SK-N-SH treated with all-trans-retinoic acid at 6 μM for 48 hours (cell line): ENCODE results near the gene ADARB2.

ENCODE experiments used
- ISL1 ChIP-seq: fragments of 250-450 bp; sonication (Bioruptor Pico); IDR thresholded peaks from 2 replicates; pipeline ENCODE4 v2.1.2; 2022; ENCODE audit warnings: mild to moderate bottlenecking, moderate library complexity
- ZFP30 ChIP-seq: fragments of 450-650 bp; formaldehyde crosslinking; IDR thresholded peaks from 2 replicates; pipeline ENCODE4 v1.5.0; 2022; ENCODE audit warnings: mild to moderate bottlenecking, moderate library complexity
- TF ChIP-seq, protein P1 (sequence below): fragments of 250-450 bp; sonication (Bioruptor Pico); IDR thresholded peaks from 2 replicates; pipeline ENCODE4 v1.8.0; 2020; ENCODE audit warnings: mild to moderate bottlenecking, moderate library complexity, borderline replicate concordance

DNA sequence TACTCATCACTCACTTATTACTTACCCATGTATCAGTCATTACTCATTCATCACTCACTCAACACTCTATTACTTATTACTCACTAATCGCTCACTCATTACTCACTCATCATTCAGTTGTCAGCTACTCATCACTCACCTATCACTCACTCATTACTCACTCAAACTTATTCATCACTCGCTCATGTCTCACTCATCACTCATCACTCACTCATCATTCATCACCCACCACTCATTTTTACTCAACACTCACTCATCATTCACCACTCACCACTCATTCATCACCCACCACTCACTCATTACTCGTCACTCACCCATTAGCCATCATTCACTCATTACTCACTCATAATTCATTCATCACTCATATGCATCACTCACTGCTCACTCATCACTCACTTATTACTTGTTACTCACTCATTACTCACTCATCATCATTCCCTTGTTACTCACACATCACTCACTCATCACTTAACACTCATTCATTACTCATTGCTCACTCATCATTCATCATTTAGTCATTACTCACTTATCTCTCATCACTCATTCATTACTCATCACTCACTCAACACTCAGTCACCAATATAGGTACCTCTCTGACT lies 237.9 kb downstream of the ADARB2 start:
- TF ChIP-seq, protein P1, sequence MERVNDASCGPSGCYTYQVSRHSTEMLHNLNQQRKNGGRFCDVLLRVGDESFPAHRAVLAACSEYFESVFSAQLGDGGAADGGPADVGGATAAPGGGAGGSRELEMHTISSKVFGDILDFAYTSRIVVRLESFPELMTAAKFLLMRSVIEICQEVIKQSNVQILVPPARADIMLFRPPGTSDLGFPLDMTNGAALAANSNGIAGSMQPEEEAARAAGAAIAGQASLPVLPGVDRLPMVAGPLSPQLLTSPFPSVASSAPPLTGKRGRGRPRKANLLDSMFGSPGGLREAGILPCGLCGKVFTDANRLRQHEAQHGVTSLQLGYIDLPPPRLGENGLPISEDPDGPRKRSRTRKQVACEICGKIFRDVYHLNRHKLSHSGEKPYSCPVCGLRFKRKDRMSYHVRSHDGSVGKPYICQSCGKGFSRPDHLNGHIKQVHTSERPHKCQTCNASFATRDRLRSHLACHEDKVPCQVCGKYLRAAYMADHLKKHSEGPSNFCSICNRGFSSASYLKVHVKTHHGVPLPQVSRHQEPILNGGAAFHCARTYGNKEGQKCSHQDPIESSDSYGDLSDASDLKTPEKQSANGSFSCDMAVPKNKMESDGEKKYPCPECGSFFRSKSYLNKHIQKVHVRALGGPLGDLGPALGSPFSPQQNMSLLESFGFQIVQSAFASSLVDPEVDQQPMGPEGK (CRISPR knock-in tag): no peak
- TF ChIP-seq ZFP30 (CRISPR knock-in tag): no peak
- TF ChIP-seq ISL1: no peak
